ENCODE measurements around the gene OR4C6.

Gene OR4C6

GRCh38 chr11:55634813-55635212, 27.2 kb upstream of the OR4C6 start, which contains the start of gene OR4P4 (continued):
- TF ChIP-seq ZNF510 (tag by site-specific recombination; IDR thresholded peaks at IDR 0.05; ENCODE audit: insufficient replicate concordance) (no peak), RBAK (tag by site-specific recombination; IDR thresholded peaks at IDR 0.05) (no peak), PRDM4 (tag by site-specific recombination; IDR thresholded peaks at IDR 0.05) (no peak), ZNF148 (tag by site-specific recombination; IDR thresholded peaks at IDR 0.05; ENCODE audit: borderline replicate concordance) (no peak), ZNF529 (tag by site-specific recombination; IDR thresholded peaks at IDR 0.05; ENCODE audit: insufficient replicate concordance) (no peak), ZBTB1 (tag by site-specific recombination; IDR thresholded peaks at IDR 0.05) (no peak), ZNF48 (tag by site-specific recombination; IDR thresholded peaks at IDR 0.05) (no peak), ZNF639 (tag by site-specific recombination; IDR thresholded peaks at IDR 0.05) (no peak), ZNF658 (tag by site-specific recombination; IDR thresholded peaks at IDR 0.05) (no peak), ZNF768 (tag by site-specific recombination; IDR thresholded peaks at IDR 0.05) (no peak), ZNF18 (tag by site-specific recombination; IDR thresholded peaks at IDR 0.05) (no peak), CTCF (tag by site-specific recombination; IDR thresholded peaks at IDR 0.05) (no peak), ZNF677 (tag by site-specific recombination; IDR thresholded peaks at IDR 0.05) (no peak)

GRCh38 chr11:55648027-55648426, 14.0 kb upstream of the OR4C6 start, which contains the start of gene OR4S2:
Gene OR4S2, plus strand, starts transcription at chr11:55648327. Its CDS starts 2,577 bp downstream, at chr11:55650904.
- TF ChIP-seq TRIM28 (IDR thresholded peaks at IDR 0.05; ENCODE audit: borderline replicate concordance, low read length), result no peak
- TF ChIP-seq ZNF791 (tag by site-specific recombination; IDR thresholded peaks at IDR 0.05), result no peak
- no peaks in the 10 kb centered on the region for H3K4me1 ChIP-seq (ENCODE audit: control insufficient read depth, insufficient read depth, low read length)
- ChIA-PET CTCF (no interaction called here), POLR2A (no interaction called here)
- no peaks in the 10 kb centered on the region for H3K36me3 ChIP-seq (ENCODE audit: control insufficient read depth in 2 of 2, insufficient read depth in 1 of 2, low read length in 2 of 2)
- no peak within 1 kb of the TSS for H3K4me3 ChIP-seq (ENCODE audit: low read depth, low read length)
- H3K9me3 ChIP-seq (ENCODE audit: control insufficient read depth, insufficient read depth, low read depth, low read length), result no peaks in the 10 kb centered on the region
- H3K27ac ChIP-seq (ENCODE audit: extremely low read depth, low read depth, low read length), result no peak within 1 kb of the TSS
